Type B pancreatic cell (in vitro differentiated cells): ENCODE results near the gene CLTCL1. TPM values are rescaled to one million over a fixed set of nuclear protein-coding genes. Genes with fewer than 3 reads are reported as not detected.

Experiments used
- DNase-seq: peaks from one replicate; pipeline ENCODE4 v3.0.0; 2021; ENCODE audit warnings: mixed read lengths; ENCODE audit not compliant: unreplicated experiment; ENCODE audit errors: extremely low spot score
- H3K27ac Mint-ChIP-seq: 2 replicates; pipeline ENCODE4 v1.8.0; 2021; ENCODE audit warnings: mild to moderate bottlenecking, mixed read lengths
- H3K27me3 Mint-ChIP-seq: 2 replicates; pipeline ENCODE4 v1.8.0; 2021; ENCODE audit warnings: mixed read lengths
- H3K36me3 Mint-ChIP-seq: 2 replicates; pipeline ENCODE4 v1.8.0; 2021; ENCODE audit warnings: mixed read lengths
- H3K4me1 Mint-ChIP-seq: one replicate; pipeline ENCODE4 v1.8.0; 2021; ENCODE audit warnings: mixed read lengths; ENCODE audit not compliant: unreplicated experiment
- H3K4me3 Mint-ChIP-seq: 2 replicates; pipeline ENCODE4 v1.8.0; 2021; ENCODE audit warnings: mild to moderate bottlenecking, mixed read lengths
- H3K9me3 Mint-ChIP-seq: 2 replicates; pipeline ENCODE4 v1.8.0; 2021; ENCODE audit warnings: mixed read lengths
- CTCF ChIP-seq: fragments of 200-600 bp; sonication (generic); conservative IDR thresholded peaks from 2 replicates; pipeline ENCODE4 v1.5.0; 2021; ENCODE audit warnings: antibody characterized with exemption, mild to moderate bottlenecking
- total RNA-seq: library from RNA; stranded (reverse); gene quantifications from 2 replicates; pipeline ENCODE4 v1.2.1, GENCODE V29; 2021; ENCODE audit warnings: low replicate concordance

The CLTCL1 gene
- total RNA-seq, 1 donor from 2014 or later, result 11.6 TPM

DNA sequence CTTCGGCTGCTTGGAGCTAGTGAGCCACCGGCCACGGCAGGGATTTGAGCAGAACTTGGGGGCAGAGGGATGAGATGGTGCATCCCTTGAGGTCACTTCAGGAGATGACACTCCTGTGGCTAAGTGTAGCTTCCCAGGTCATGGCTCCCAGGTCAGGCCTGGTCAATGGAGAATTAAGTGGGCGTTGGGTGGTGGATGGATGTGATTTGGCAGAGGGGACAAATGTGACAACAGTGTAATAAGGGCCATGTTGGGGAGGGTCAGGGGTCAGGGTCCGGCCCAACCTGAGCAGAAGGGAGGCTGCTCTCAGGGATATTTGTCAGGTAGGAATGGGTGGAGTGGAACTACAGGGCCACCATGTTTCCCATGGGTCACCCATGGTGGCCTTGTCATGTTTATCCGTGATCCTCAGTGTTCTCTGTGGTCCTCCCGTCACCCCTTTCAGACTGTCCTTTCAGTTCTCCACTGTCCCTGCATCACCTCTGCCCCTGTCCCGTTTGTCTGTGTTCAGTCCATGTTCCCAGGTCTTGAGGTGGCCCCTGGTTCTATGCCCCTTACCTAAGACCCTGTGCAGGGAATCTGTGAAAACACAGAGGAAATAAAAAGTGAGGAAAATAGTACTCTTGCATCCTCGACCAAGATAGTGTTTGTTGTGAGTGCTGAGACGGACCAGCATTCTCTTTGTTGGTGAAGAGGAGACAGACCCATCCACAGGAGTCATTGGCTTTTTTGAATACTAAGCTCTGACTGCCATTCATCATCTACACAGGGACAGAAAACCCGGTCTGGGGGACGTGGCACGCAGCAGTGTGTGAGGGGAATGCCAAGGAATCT is 119.1 kb downstream of the CLTCL1 start:
- Mint-ChIP-seq H3K36me3 (no peaks in the 10 kb centered on the region), H3K27me3 (peaks cover 34% of the 10 kb centered on the region), H3K9me3 (no peaks in the 10 kb centered on the region), H3K4me1 (peaks cover 17% of the 10 kb centered on the region), H3K4me3 (peak overlapping the region; percentile 90), H3K27ac (peak overlapping the region; percentile 91)
- TF ChIP-seq CTCF, result no peak
- DNase-seq, result no peak

- peak overlapping the region; percentile 90 for H3K4me3 Mint-ChIP-seq
- peaks cover 12% of the 10 kb centered on the region for H3K4me1 Mint-ChIP-seq
- no peaks in the 10 kb centered on the region for H3K36me3 Mint-ChIP-seq
- peaks cover 53% of the 10 kb centered on the region for H3K27me3 Mint-ChIP-seq
- TF ChIP-seq CTCF, result no peak
- peak overlapping the region; percentile 91 for H3K27ac Mint-ChIP-seq
- no peaks in the 10 kb centered on the region for H3K9me3 Mint-ChIP-seq
- DNase-seq, result no peak
Observed at GRCh38 chr22:19169947-19170318, 121.6 kb downstream of the CLTCL1 start.

DNA sequence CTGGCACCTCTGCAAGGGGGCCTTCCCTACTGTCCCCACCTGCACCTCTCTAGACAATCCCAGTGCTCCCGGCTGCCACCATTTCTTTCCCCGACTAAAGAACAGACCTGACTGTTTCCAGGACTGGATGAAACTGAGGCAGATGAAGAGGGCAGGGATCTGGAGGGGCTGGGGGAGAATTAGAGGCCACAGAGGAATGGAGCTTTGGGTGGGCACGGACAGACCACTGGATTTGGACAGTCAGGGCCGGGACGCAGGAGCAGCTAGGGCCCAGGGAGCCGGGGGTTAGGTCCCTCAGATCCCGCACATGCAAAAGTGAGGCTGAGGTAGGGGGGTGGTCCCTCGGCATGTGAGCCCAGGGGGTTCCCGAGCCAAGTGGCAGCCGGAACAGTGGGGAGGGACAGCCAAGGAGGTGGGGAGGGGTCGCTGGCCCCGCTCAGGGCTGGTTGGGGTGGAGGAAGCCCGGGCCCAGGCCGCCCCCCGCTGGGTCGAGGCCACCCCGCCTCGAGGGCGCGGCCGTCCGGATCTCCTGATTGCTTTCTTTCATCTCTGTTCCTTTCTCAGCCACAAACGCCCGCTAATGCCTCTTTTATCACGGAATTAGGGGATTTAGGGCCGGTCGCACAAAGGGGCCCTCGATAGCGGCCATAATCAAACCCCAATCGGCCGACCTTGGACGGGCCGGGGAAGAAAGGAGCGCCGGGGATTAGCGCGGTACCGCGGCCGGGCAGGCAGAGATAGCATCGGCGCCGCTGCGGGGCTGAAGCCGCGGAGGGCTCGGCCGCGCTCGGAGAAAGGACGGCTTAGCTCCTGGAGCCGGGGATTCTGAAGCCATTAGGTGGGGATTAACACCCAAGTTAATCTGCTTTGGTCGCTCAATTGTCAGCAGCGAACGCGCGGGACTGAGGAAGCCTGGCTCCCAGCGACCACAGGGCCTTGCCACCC is 122.2 kb downstream of the CLTCL1 start:
- DNase-seq, result no peak
- peaks cover 12% of the 10 kb centered on the region for H3K4me1 Mint-ChIP-seq
- peaks cover 58% of the 10 kb centered on the region for H3K27me3 Mint-ChIP-seq
- H3K27ac Mint-ChIP-seq, result peak overlapping the region; percentile 48
- H3K36me3 Mint-ChIP-seq, result no peaks in the 10 kb centered on the region
- H3K4me3 Mint-ChIP-seq, result peak overlapping the region; percentile 79
- TF ChIP-seq CTCF, result no peak
- no peaks in the 10 kb centered on the region for H3K9me3 Mint-ChIP-seq

DNA sequence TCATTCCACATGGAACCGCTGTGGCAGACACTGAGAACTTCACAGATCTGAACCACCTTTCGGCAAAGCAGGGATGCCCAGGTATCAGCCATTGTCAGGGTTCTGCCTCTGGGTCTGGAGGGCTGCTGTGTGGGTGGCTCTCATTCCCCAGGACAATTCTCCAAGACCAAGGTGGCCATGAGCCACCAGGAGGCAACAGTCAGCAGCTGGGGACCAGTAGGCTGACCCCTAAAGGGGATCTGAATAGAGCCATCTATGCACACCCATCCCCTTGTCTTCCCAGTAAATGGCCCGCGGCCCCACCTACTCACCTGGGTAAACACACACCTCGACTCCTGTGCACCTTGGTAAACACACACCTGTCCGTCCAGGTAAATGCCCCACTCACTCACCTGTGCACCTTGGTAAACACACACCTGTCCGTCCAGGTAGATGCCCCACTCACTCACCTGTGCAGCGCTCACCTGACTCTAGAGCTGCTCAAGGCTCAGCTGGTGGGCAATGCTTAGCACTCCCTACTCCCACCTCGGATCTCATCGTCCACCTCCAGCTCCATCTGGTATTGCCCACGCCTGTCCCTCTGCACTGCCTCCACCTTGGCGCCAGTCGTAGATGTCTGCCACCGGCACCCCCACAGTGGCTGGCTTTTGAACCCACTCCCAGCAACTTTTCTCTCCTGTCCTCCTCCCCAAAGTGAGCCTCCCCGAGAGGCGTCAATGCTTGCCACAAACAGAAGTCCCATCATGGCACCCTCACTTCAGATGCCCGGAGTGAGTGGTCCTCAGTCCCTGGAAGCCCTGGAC is 123.2 kb downstream of the CLTCL1 start:
- peak overlapping the region; percentile 48 for H3K27ac Mint-ChIP-seq
- H3K4me1 Mint-ChIP-seq, result peaks cover 12% of the 10 kb centered on the region
- no peaks in the 10 kb centered on the region for H3K9me3 Mint-ChIP-seq
- peak overlapping the region; percentile 21 for H3K4me3 Mint-ChIP-seq
- no peaks in the 10 kb centered on the region for H3K36me3 Mint-ChIP-seq
- H3K27me3 Mint-ChIP-seq, result peaks cover 61% of the 10 kb centered on the region
- no peak for DNase-seq
- peak; percentile 14 for TF ChIP-seq CTCF
